C4-2B (cell line): ENCODE data around the gene SLC1A4.

Source experiments
- CTCF ChIP-seq: fragments of 450-650 bp; conservative IDR thresholded peaks from 2 replicates; pipeline ENCODE4 v1.5.1; 2017; ENCODE audit warnings: mild to moderate bottlenecking
- ZFX ChIP-seq: fragments of 450-650 bp; IDR thresholded peaks from 2 replicates; pipeline ENCODE4 v1.6.1; 2017

- TF ChIP-seq CTCF (no peak), ZFX (no peak)
Observed at GRCh38 chr2:64947885-64948284, 41.3 kb upstream of the SLC1A4 start.
